Nephron (organoid): ENCODE data around the gene SORCS3.

Experiments
- H3K27ac Mint-ChIP-seq, 3 experiments: 2 replicates each; pipeline ENCODE4 v1.8.0; 2020; ENCODE audit warnings: mixed read lengths in 3 of 3, mild to moderate bottlenecking in 2 of 3, moderate library complexity in 1 of 3
- H3K27me3 Mint-ChIP-seq: 2 replicates; pipeline ENCODE4 v1.8.0; 2021; ENCODE audit warnings: low read depth, mild to moderate bottlenecking, moderate library complexity, mixed read lengths
- H3K36me3 Mint-ChIP-seq: 2 replicates; pipeline ENCODE4 v1.8.0; 2020; ENCODE audit warnings: low read depth, mixed read lengths
- H3K4me1 Mint-ChIP-seq: 2 replicates; pipeline ENCODE4 v1.8.0; 2020; ENCODE audit warnings: mixed read lengths
- H3K4me3 Mint-ChIP-seq, 3 experiments: 2 replicates each; pipeline ENCODE4 v1.8.0; 2020; ENCODE audit warnings: mild to moderate bottlenecking in 3 of 3, mixed read lengths in 3 of 3, moderate library complexity in 2 of 3
- H3K9me3 Mint-ChIP-seq: 2 replicates; pipeline ENCODE4 v1.8.0; 2020; ENCODE audit warnings: mixed read lengths
- TF ChIP-seq, protein P1 (sequence below), 3 experiments: fragments of 200-600 bp; sonication (generic); IDR thresholded peaks; one replicate each; pipeline ENCODE4 v1.5.0; 2021; ENCODE audit warnings: antibody characterized with exemption in 3 of 3; ENCODE audit not compliant: unreplicated experiment in 3 of 3

The SORCS3 gene

DNA sequence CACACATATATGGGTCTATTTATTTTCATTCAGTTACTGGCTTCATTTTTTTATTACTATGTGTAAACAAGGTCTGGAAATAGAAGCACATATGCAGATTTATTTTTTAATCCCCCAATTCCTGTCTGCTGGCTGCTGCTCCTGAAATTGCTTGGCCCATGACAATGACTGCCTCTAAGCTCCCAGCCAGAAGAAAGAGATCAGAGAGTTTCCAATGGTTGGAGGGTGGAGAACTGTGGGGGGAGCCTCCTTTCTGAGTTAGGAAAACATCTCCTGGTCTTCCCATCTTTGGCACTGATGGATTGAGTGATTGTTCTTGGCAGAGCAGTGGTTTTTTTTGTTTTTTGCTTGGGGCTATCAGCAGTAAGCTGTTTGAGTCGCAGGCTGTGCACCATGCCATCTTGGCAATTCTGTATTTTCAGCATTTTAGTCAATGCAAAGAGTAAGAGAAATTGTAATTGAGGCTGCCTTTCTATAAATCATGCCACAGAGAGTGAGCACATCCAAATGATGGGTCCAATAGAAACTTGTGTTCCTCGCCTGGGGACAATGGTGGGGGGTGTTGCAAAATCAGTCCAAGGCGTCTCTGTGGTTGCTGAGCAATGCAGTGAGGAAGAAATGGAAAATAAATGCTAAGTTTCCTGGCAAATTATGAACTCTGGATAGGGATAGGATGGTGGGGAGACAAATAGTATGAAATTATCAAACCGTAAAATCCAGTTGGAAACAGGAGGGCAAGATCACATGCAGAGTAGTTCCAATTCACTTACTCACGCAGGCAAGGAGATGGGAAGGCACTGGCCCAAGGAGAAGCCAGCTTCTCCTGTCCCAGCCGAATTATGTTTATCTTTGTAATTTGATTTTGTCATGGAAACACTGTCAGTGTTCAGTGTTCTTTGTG lies 382.4 kb downstream of the SORCS3 start:
- H3K4me3 Mint-ChIP-seq = no peak overlapping the region
- H3K27me3 Mint-ChIP-seq = no peaks in the 10 kb centered on the region
- H3K4me1 Mint-ChIP-seq = no peaks in the 10 kb centered on the region
- peak overlapping the region in 1 of 3 experiments; percentile 7 for H3K27ac Mint-ChIP-seq
- no peaks in the 10 kb centered on the region for H3K36me3 Mint-ChIP-seq
- no peaks in the 10 kb centered on the region for H3K9me3 Mint-ChIP-seq
- TF ChIP-seq, protein P1, sequence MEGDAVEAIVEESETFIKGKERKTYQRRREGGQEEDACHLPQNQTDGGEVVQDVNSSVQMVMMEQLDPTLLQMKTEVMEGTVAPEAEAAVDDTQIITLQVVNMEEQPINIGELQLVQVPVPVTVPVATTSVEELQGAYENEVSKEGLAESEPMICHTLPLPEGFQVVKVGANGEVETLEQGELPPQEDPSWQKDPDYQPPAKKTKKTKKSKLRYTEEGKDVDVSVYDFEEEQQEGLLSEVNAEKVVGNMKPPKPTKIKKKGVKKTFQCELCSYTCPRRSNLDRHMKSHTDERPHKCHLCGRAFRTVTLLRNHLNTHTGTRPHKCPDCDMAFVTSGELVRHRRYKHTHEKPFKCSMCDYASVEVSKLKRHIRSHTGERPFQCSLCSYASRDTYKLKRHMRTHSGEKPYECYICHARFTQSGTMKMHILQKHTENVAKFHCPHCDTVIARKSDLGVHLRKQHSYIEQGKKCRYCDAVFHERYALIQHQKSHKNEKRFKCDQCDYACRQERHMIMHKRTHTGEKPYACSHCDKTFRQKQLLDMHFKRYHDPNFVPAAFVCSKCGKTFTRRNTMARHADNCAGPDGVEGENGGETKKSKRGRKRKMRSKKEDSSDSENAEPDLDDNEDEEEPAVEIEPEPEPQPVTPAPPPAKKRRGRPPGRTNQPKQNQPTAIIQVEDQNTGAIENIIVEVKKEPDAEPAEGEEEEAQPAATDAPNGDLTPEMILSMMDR (IDR thresholded peaks at IDR 0.05; ENCODE audit: unreplicated experiment in 3 of 3) = no peak

DNA sequence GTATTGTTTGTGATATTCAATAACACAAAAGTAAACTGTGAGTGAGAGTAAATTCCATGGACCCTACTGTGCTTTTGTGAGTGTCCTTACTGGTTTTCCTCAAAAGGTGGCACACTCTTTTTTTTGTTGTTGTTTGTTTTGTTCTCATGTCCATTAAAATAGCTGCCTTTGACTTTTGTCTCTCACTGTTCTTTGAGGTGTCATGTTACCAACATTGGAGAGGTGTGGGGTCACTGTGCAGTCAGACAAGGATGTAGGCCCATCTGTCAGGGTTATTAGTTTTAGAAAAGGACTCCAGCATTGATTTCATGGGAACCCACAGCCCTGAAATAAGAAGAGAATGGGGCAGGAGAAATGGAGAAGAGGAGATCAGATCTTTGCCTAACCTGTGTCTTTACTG lies 383.1 kb downstream of the SORCS3 start:
- TF ChIP-seq, protein P1 (IDR thresholded peaks at IDR 0.05; ENCODE audit: unreplicated experiment in 3 of 3) = no peak
- Mint-ChIP-seq H3K9me3 (no peaks in the 10 kb centered on the region), H3K27me3 (no peaks in the 10 kb centered on the region), H3K36me3 (no peaks in the 10 kb centered on the region), H3K4me1 (no peaks in the 10 kb centered on the region), H3K4me3 (no peak overlapping the region), H3K27ac (no peak overlapping the region)

DNA sequence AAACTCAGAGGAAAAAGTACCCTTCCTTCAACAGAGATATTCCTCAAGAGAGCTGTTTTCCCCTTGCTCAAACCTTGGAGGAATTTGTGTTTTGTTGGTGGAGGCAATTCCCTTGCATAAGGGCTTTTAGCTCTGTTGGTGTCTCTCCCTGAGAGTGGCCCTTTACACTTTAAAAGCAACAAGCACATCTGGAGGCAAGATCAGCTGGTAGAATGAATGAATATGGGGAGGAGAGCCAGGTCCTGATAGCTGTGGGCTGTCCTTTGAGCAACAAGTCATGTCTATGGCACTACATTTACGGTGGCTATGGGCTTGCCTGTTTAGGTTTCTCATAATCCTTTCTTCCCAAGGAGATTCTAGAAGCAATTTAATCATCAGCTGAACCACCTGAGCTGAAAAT lies 384.0 kb downstream of the SORCS3 start:
- Mint-ChIP-seq H3K27ac (peak overlapping the region in 1 of 3 experiments; percentile 28), H3K4me3 (no peak overlapping the region), H3K9me3 (peaks cover under 1% of the 10 kb centered on the region), H3K27me3 (no peaks in the 10 kb centered on the region), H3K4me1 (no peaks in the 10 kb centered on the region), H3K36me3 (no peaks in the 10 kb centered on the region)
- TF ChIP-seq, protein P1 (IDR thresholded peaks at IDR 0.05; ENCODE audit: unreplicated experiment in 3 of 3) = no peak

DNA sequence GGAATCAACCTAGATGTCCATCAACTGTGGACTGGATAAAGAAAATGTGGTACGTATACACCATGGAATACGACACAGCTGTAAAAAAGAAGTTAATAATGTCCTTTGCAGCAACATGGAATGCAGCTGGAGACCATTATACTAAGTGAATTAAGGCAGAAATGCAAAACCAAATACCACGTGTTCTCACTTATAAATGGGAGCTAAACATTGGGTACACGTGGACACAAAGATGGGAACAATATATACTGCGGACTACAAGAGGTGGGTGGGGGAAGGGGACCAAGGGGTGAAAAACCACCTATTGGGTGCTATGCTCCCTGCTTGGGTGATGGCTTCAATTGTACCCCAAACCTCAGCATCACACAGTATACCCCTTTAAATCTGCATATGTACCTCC lies 385.5 kb downstream of the SORCS3 start:
- TF ChIP-seq, protein P1 (IDR thresholded peaks at IDR 0.05; ENCODE audit: unreplicated experiment in 3 of 3) = no peak
- Mint-ChIP-seq H3K36me3 (no peaks in the 10 kb centered on the region), H3K27me3 (no peaks in the 10 kb centered on the region), H3K4me1 (peaks cover 4% of the 10 kb centered on the region), H3K27ac (no peak overlapping the region), H3K4me3 (no peak overlapping the region), H3K9me3 (peaks cover 3% of the 10 kb centered on the region)

DNA sequence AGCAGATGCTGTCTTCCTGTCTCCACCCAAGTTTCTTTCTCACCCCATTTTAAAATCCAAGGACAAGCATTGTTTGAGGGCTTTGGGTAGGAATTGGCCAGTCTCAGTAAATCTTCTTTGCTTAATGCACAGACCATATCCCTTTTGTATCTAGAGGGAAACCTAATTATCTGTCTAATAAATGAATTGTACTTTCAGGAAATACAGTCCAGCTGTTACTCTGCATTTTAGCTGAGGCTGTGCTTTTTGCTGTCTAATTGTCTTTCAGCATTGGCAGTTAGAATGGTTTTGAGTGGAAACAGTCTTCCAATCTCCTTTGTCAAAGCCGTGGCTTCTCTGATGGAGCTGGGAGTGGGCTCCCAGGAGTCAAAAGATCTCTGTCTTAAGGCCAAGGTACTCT lies 388.2 kb downstream of the SORCS3 start:
- H3K9me3 Mint-ChIP-seq = peaks cover 3% of the 10 kb centered on the region
- no peaks in the 10 kb centered on the region for H3K27me3 Mint-ChIP-seq

More for the DNA sequence above, 388.2 kb downstream of the SORCS3 start:
- H3K4me3 Mint-ChIP-seq = no peak overlapping the region
- peak overlapping the region in 1 of 3 experiments; percentile 70 for H3K27ac Mint-ChIP-seq
- H3K4me1 Mint-ChIP-seq = peaks cover 5% of the 10 kb centered on the region
- TF ChIP-seq, protein P1 (IDR thresholded peaks at IDR 0.05; ENCODE audit: unreplicated experiment in 3 of 3) = no peak
- no peaks in the 10 kb centered on the region for H3K36me3 Mint-ChIP-seq
